ENCODE measurements around the gene SEMA5B.

GRCh38 chr3:122913539-122914100 lies 113.9 kb downstream of the SEMA5B start:
- no peak for TF ChIP-seq CTCF (IDR thresholded peaks at IDR 0.05)
- no peak for TF ChIP-seq POLR2A (IDR thresholded peaks at IDR 0.05)

Data from uterus (tissue), 2 donors.